B cell (primary cell): ENCODE data around the gene KCNJ6.

ENCODE experiments used
- CTCF ChIP-seq: fragments of 200-600 bp; IDR thresholded peaks from one replicate; pipeline ENCODE4 v1.8.0; 2022; ENCODE audit warnings: antibody characterized with exemption, mild to moderate bottlenecking
- EZH2 ChIP-seq: IDR thresholded peaks from 2 replicates; pipeline ENCODE4 v1.6.1; 2012; ENCODE audit warnings: borderline replicate concordance, low read depth, mild to moderate bottlenecking, moderate library complexity, low read length; ENCODE audit not compliant: insufficient read depth, poor library complexity, severe bottlenecking

DNA sequence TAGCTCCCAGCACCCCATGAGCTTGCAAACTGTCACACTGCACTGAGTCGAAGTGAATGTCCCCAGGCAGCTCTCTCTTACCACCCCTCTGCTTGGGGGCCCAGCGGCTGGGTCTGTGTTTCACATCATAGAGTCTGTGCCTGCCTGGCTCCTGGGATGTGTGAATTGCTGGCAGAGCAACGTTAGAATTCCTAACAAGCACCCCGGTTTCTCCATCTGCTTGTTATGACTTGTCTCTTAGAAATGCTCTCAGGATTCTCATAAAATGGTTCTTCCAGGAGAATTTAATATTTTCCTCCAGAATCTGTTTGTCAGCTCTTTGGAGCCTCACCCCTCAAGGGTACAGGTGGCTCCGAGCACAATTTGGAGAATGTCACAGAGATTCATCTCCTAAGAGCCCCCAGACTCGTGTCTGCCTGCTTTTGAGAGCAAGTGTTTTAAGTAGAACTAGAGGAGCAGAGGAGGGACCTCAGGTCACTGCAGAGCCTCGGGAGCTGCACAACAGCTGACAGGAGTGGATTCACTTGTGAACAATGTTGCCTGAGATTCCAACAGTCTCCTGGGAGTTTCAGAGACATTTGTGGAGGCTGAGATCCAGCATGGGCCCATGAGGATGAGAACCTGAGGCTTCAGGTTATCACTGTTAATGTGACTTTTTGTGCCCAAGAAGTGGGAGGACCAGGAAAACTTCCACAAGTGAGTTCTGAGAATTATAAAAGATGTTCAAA is 131.5 kb downstream of the KCNJ6 start:
- TF ChIP-seq CTCF (no peak), EZH2 (no peak)
